CMK (cell line): ENCODE data around the gene BCL6B.
"Not testable (repeated sequence)": the region's sequence is repeated elsewhere in the genome, so short reads cannot be mapped to it uniquely, and the experiment has no call there.

Experiments used
- DNase-seq: peaks from one replicate; pipeline ENCODE4 v3.0.0-alpha.2; 2010; ENCODE audit warnings: low read depth

BCL6B gene

DNA sequence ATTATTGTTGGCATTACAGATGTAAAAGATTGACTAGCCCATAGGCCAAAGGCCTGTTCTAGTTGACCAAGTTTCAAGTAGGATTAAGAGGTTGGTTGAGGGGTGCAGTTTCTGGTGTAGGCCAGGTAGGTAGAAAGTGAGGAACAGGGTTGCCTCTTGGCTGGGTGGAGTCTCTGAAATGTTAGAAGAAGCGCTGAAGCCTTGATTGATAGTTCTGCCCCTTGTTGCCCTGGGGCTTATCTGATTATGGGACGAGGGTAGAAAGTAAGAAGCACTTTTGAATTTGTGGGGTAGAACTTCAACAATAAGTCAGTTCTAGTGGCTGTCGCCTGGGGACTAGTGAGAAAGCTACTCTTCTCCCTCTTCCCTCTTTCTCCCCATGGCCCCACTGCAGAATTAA lies 6.2 kb downstream of the BCL6B start:
- no peak for DNase-seq

- no peak for DNase-seq
Measured at GRCh38 chr17:7029659-7030058, 6.8 kb downstream of the BCL6B start.

GRCh38 chr17:7034955-7035590 lies 12.2 kb downstream of the BCL6B start:
- DNase-seq = no peak

- DNase-seq = no peak
Measured at GRCh38 chr17:7035591-7036368, 12.9 kb downstream of the BCL6B start, which contains the start of gene SLC16A13. Gene SLC16A13, plus strand, starts transcription at chr17:7036015. Its CDS starts 368 bp downstream, at chr17:7036383.

GRCh38 chr17:7038025-7038862 lies 15.4 kb downstream of the BCL6B start:
- DNase-seq = no peak

- no peak for DNase-seq
Measured at GRCh38 chr17:7039832-7040231, 17.0 kb downstream of the BCL6B start.

GRCh38 chr17:7041607-7042500 lies 19.0 kb downstream of the BCL6B start:
- no peak for DNase-seq

GRCh38 chr17:7042501-7043181 lies 19.8 kb downstream of the BCL6B start:
- no peak for DNase-seq

DNA sequence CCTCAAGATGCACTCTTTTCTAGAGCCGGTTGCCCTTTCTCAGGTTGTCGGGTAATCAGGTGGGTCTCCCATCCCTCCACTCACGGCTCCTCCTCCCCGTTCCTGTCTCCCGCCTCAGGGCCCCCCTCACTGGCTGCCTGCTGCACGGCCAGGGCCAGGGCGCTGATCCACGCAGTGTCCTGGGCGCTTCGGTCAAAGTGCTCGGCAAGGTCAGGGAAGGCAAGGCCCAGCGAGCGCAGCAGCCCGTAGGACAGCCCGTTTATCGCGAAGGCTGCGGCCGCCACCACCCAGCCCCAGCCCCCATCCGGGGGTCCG lies 20.3 kb downstream of the BCL6B start:
- DNase-seq = no peak

DNA sequence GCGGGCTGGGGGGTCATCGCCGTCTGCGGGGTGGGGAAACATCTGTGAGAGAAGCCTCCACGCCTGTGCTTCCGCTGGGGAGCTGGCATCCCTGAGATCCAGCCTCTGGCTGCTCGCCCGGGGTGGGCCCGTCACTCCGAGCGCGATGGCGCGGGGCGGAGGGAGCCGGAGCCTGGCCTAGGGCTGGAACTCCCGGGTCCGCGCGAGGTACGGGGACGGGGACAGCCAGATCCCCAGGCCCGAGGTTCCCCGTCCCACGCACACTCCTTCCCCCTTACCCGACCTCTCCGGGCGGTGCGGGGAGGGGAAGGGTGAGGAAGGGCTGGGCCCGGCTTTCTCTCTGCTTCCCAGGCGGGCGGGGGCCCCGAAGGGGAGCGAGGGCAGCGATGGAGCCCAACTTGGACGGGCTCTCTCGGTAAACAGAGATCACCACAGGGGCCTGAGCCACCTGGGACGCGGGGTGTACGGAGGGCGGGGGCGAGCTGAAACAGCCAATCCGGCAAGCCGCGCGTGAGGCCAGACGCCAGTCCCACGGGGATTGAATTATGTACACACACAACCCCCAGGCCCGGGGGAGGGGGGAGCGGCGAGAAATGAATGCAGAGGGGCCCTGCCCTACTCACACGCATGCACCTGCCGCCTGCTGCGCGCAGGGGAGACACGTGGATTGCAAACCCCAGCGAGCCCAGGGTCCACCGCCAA lies 20.8 kb downstream of the BCL6B start, which contains the start of gene SLC16A11:
Gene SLC16A11, minus strand, starts transcription at position 596 of the 702 bp plus-strand sequence. Its CDS starts 579 bp downstream, at position 17.
- no peak for DNase-seq

GRCh38 chr17:7045492-7046126 lies 22.8 kb downstream of the BCL6B start:
- DNase-seq = no peak

DNA sequence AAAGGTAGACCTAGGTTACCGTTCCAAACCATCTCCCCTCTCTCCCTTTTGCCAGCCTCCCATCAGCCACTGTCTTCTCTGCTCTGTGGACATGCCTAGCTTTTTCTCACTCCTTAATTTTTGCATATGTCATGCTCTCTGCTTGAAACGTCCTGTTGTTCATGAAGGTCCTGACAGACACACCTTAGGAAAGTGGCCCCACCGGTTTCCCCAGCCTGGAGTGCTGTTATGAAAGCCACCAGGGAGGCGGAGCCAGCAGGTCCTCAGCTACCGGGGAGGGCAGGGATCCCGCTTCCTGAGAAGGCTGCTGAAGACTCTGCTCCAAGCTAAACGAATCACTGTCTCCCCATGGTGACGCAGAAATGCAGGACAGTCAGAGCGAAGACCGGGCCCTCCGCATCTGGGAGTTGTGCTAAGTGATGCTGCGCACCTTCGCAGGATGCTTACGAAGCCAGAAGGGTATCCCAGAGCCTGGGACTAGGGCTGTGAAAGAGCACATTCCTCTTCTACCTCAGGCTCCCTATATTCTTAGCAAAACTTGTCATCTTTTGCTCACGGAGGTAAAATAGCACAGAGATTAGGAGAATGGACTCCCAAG lies 23.4 kb downstream of the BCL6B start:
- no peak for DNase-seq

GRCh38 chr17:7046725-7047397 lies 24.0 kb downstream of the BCL6B start:
- DNase-seq = not testable (repeated sequence)

- DNase-seq = no peak
Measured at GRCh38 chr17:7047566-7047965, 24.7 kb downstream of the BCL6B start.

- DNase-seq = no peak
Measured at GRCh38 chr17:7048968-7049367, 26.1 kb downstream of the BCL6B start.

DNA sequence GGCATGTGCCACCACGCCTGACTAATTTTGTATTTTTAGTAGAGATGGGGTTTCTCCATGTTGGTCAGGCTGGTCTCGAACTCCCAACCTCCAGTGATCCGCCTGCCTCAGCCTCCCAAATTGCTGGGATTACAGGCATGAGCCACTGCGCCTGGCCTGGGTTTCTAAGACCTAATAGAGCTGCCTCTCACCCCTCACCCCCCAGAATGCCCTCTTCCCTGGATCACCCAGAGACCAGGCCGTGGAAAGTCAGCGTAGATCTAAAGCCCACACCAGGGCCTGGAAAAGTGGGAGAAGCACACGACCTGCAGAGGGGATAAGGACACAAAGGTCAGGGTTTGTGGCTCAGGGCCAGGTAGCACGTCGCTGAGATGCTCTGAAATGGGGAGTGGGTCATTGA lies 27.7 kb downstream of the BCL6B start:
- DNase-seq = not testable (repeated sequence)

DNA sequence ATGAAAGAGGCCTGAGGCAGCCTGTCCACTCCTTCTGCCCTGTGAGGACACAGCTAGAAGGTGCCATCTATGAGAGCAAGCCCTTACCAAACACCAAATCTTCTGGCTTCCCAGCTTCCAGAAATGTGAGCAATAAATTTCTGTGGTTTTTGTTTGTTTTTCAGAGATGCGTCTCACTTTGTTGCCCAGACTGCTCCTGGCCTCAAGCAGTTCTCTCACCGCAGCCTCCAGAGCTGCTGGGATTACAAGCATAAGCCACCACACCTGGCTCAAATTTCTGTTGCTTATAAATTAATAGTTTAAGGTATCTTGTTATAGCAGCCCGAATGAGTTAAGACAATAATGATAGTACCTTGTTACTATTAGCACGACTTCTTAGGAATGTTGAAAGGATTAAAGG lies 33.5 kb downstream of the BCL6B start:
- DNase-seq = no peak

- DNase-seq = no peak
Measured at GRCh38 chr17:7058831-7059447, 36.1 kb downstream of the BCL6B start.
